Transverse colon (tissue), 4 donors: ENCODE results near the gene CCDC88C. TPM values are rescaled to one million over a fixed set of nuclear protein-coding genes. Genes with fewer than 3 reads are reported as not detected.

Experiments
- DNase-seq: peaks from one replicate; pipeline ENCODE4 v3.0.0-alpha.2; 2019
- H3K27ac ChIP-seq, 4 donors: fragments of 200-600 bp; sonication (generic); 2 replicates each; pipeline ENCODE4 v1.5.1; 2016 to 2018; ENCODE audit warnings: inconsistent platforms in 4 of 4
- H3K27me3 ChIP-seq: fragments of 200-600 bp; sonication (generic); 2 replicates; pipeline ENCODE4 v1.5.1; 2017; ENCODE audit warnings: inconsistent platforms
- H3K36me3 ChIP-seq, 4 donors: fragments of 200-600 bp; sonication (generic); 2 replicates each; pipeline ENCODE4 v1.5.1; 2017 to 2019; ENCODE audit warnings: inconsistent platforms in 4 of 4
- H3K4me1 ChIP-seq, 4 donors: fragments of 200-600 bp; sonication (generic); 2 replicates each; pipeline ENCODE4 v1.5.1; 2017 to 2020; ENCODE audit warnings: inconsistent platforms in 4 of 4
- H3K4me3 ChIP-seq, 4 donors: fragments of 200-600 bp; sonication (generic); 1 replicate in 1 of 4; 2 replicates in 3 of 4; pipeline versions ENCODE4 v1.5.1 to v1.6.1; 2017 to 2019; ENCODE audit warnings: inconsistent platforms in 4 of 4
- H3K9me3 ChIP-seq, 2 donors: fragments of 200-600 bp; sonication (generic); 2 replicates each; pipeline ENCODE4 v1.5.1; 2017 to 2019; ENCODE audit warnings: inconsistent platforms in 2 of 2
- EP300 ChIP-seq: sonication (generic); formaldehyde crosslinking; IDR thresholded peaks from one replicate; pipeline ENCODE4 v1.6.1; 2017; ENCODE audit warnings: antibody characterized with exemption, low read depth
- POLR2A ChIP-seq: fragments of 450-650 bp; IDR thresholded peaks from one replicate; pipeline ENCODE4 v1.6.1; 2016; ENCODE audit warnings: antibody characterized with exemption, mild to moderate bottlenecking, moderate library complexity
- POLR2AphosphoS5 ChIP-seq, 3 donors: sonication (generic); formaldehyde crosslinking; IDR thresholded peaks; one replicate each; pipeline ENCODE4 v1.6.1; 2016; ENCODE audit warnings: antibody characterized with exemption in 3 of 3
- WGBS, 2 donors: methylation state at CpG; one replicate each; pipeline ENCODE4 v1.1.5; 2018; ENCODE audit warnings: low coverage in 1 of 2; 5-methylcytosine and 5-hydroxymethylcytosine counted together
- in situ Hi-C, 4 donors: fragments of 200-750 bp; cut with MboI; loops; one replicate each; pipeline versions ENCODE4 v1.15.0 to v1.15.1; 2017; ENCODE audit warnings: low sequenced_read_pairs in 3 of 4, low pct_ligation_motif_present in 1 of 4, low pct_unique_long_range_greater_than_20kb in 1 of 4
- intact Hi-C: fragments of 100-400 bp; cut with DNase I; formaldehyde crosslinking; loops from one replicate; pipeline ENCODE4 v1.15.1; 2023; ENCODE audit warnings: low total_unique reads
- total RNA-seq, 4 donors: library from RNA; depleted of rRNA; stranded (reverse); fragments of >200 nt; gene quantifications; one replicate each; pipeline ENCODE4 v1.1.0, GENCODE V29; 2016
- TF ChIP-seq, protein P1 (sequence below), 5 experiments: fragments of 200-600 bp in 3 of 5; fragments of 450-650 bp in 2 of 5; sonication (generic) in 3 of 5; IDR thresholded peaks; 1 replicate in 2 of 5; 2 replicates in 3 of 5; pipeline ENCODE4 v1.5.1; 2016 to 2017; ENCODE audit warnings: antibody characterized with exemption in 5 of 5, inconsistent platforms in 3 of 5, mild to moderate bottlenecking in 2 of 5, moderate library complexity in 1 of 5

The CCDC88C gene
- total RNA-seq, 4 donors from 2014 or later: 29.5 to 171 (median 60.3) TPM

GRCh38 chr14:91279354-91279753 is 138.3 kb downstream of the CCDC88C start:
- in situ Hi-C loops (loop anchor here in 2 of 4 donors (25.0 kb wide), 2 partner anchors 367 to 392 kb away; no protein-coding TSS in a partner anchor), intact Hi-C loops (no loop called here)
- no peak for TF ChIP-seq POLR2A
- TF ChIP-seq, protein P1, sequence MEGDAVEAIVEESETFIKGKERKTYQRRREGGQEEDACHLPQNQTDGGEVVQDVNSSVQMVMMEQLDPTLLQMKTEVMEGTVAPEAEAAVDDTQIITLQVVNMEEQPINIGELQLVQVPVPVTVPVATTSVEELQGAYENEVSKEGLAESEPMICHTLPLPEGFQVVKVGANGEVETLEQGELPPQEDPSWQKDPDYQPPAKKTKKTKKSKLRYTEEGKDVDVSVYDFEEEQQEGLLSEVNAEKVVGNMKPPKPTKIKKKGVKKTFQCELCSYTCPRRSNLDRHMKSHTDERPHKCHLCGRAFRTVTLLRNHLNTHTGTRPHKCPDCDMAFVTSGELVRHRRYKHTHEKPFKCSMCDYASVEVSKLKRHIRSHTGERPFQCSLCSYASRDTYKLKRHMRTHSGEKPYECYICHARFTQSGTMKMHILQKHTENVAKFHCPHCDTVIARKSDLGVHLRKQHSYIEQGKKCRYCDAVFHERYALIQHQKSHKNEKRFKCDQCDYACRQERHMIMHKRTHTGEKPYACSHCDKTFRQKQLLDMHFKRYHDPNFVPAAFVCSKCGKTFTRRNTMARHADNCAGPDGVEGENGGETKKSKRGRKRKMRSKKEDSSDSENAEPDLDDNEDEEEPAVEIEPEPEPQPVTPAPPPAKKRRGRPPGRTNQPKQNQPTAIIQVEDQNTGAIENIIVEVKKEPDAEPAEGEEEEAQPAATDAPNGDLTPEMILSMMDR (IDR thresholded peaks at IDR 0.05): no peak
- TF ChIP-seq EP300: no peak
- no peak for TF ChIP-seq POLR2AphosphoS5 (IDR thresholded peaks at IDR 0.05)
- Histone ChIP-seq H3K4me1 (peaks cover 0 to 4% (median 0%) of the 10 kb centered on the region in 4 donors), H3K9me3 (no peaks in the 10 kb centered on the region), H3K4me3 (no peak overlapping the region), H3K27me3 (no peaks in the 10 kb centered on the region), H3K27ac (no peak overlapping the region), H3K36me3 (peaks cover 0 to 16% (median 0%) of the 10 kb centered on the region in 4 donors)
- WGBS, 2 donors: 95% methylated on average over 10 of the region's 10 CpGs; no CpG with 5 or more reads in 1 of the 2 donors
- DNase-seq: no peak

GRCh38 chr14:91278383-91278715 is 139.3 kb downstream of the CCDC88C start:
- H3K4me1 ChIP-seq: no peaks in the 10 kb centered on the region
- in situ Hi-C loops: loop anchor here in 2 of 4 donors (25.0 kb wide), 2 partner anchors 366 to 391 kb away; no protein-coding TSS in a partner anchor
- no peaks in the 10 kb centered on the region for H3K9me3 ChIP-seq
- WGBS, 2 donors: 87% methylated on average over 5 of the region's 5 CpGs; no CpG with 5 or more reads in 1 of the 2 donors
- H3K27ac ChIP-seq: no peak overlapping the region
- DNase-seq: no peak
- intact Hi-C loops: no loop called here
- no peak overlapping the region for H3K4me3 ChIP-seq
- no peak for TF ChIP-seq POLR2A
- TF ChIP-seq, protein P1 (IDR thresholded peaks at IDR 0.05): no peak
- no peak for TF ChIP-seq EP300
- no peak for TF ChIP-seq POLR2AphosphoS5 (IDR thresholded peaks at IDR 0.05)
- peaks cover 0 to 17% (median 0%) of the 10 kb centered on the region in 4 donors for H3K36me3 ChIP-seq
- H3K27me3 ChIP-seq: no peaks in the 10 kb centered on the region

DNA sequence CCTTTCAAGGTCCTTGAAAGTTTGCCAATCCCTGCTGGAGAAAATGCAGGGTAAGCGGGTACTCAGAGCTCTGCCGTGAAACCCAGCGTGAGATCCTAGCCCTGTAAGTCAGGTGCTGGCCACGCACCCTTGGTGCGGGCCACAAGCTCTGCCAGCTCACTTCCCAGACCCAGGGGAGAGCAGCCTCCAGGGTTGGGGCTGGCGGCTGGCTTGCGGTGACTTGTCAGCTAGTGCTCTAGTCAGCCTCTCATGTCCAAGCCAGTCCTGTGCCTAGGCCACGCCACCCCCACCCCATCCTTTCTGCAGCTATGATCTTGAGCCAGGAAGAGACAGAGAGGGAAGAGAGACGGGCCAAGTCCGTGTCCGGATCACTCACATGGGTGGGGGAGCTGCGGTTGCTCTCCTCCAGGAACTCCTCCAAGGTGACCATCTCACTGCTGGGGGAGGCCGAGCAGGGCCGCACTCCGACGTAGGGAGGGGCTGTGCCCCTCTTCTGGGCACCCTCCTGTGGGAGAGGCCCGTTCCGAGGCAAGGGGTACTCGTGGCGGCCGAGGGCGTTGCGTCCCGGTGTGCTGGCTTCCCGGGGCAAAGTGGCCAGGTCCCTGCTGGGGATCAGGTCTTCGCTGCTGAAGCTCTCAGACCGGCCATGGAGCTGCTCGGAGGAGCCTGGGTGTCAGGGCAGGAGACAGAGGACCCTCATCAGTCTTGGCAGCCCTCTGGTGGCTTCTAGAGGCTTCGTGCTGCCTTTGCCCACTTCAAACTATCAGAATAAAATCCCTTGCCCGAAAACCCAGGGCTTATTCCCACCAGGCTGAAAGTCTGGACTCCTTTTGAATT is 139.9 kb downstream of the CCDC88C start:
- no peak for TF ChIP-seq POLR2A
- no peak for TF ChIP-seq POLR2AphosphoS5 (IDR thresholded peaks at IDR 0.05)
- TF ChIP-seq, protein P1 (IDR thresholded peaks at IDR 0.05): no peak
- no peak for TF ChIP-seq EP300
- H3K36me3 ChIP-seq: peaks cover 0 to 22% (median 0%) of the 10 kb centered on the region in 4 donors
- in situ Hi-C loops (loop anchor here in 2 of 4 donors (25.0 kb wide), 2 partner anchors 365 to 390 kb away; no protein-coding TSS in a partner anchor), intact Hi-C loops (no loop called here)
- 80 to 92% methylated on average over 1 to 30 of the region's 30 CpGs for WGBS, 2 donors
- no peaks in the 10 kb centered on the region for H3K9me3 ChIP-seq
- no peak overlapping the region for H3K4me3 ChIP-seq
- no peak overlapping the region for H3K27ac ChIP-seq
- no peak for DNase-seq
- H3K27me3 ChIP-seq: no peaks in the 10 kb centered on the region
- H3K4me1 ChIP-seq: no peaks in the 10 kb centered on the region

- H3K9me3 ChIP-seq: no peaks in the 10 kb centered on the region
- intact Hi-C loops (no loop called here), in situ Hi-C loops (loop anchor here in 2 of 4 donors (25.0 kb wide), 2 partner anchors 362 to 387 kb away; no protein-coding TSS in a partner anchor)
- H3K27ac ChIP-seq: no peak overlapping the region
- no peak for DNase-seq
- no peak overlapping the region for H3K4me3 ChIP-seq
- TF ChIP-seq POLR2AphosphoS5 (IDR thresholded peaks at IDR 0.05) (no peak), EP300 (no peak), POLR2A (no peak)
- TF ChIP-seq, protein P1 (IDR thresholded peaks at IDR 0.05): no peak
- peaks cover 0 to 22% (median 0%) of the 10 kb centered on the region in 4 donors for H3K36me3 ChIP-seq
- H3K4me1 ChIP-seq: peaks cover 1 to 3% (median 2%) of the 10 kb centered on the region in 4 donors
- WGBS, 2 donors: 91% methylated on average over 9 of the region's 9 CpGs; no CpG with 5 or more reads in 1 of the 2 donors
- no peaks in the 10 kb centered on the region for H3K27me3 ChIP-seq
Measured at GRCh38 chr14:91274796-91275195, 142.8 kb downstream of the CCDC88C start.
